ENCODE data around the gene MEGF11.
A peak's percentile ranks its signal among the peaks of the same experiment; 100 is the strongest.

Gene MEGF11

GRCh38 chr15:66145726-66146182 is 107.8 kb downstream of the MEGF11 start:
- Mint-ChIP-seq H3K27ac (no peak overlapping the region), H3K27me3 (ENCODE audit: low read depth) (peaks cover 53% of the 10 kb centered on the region), H3K36me3 (ENCODE audit: low read depth) (no peaks in the 10 kb centered on the region), H3K4me1 (peaks cover 16% of the 10 kb centered on the region), H3K4me3 (no peak overlapping the region), H3K9me3 (no peaks in the 10 kb centered on the region)
- no peak for TF ChIP-seq CTCF (IDR thresholded peaks at IDR 0.05; ENCODE audit: unreplicated experiment in 3 of 3)

GRCh38 chr15:66144978-66145725 is 108.4 kb downstream of the MEGF11 start:
- H3K36me3 Mint-ChIP-seq (ENCODE audit: low read depth) = no peaks in the 10 kb centered on the region
- H3K4me1 Mint-ChIP-seq = peaks cover 21% of the 10 kb centered on the region
- H3K9me3 Mint-ChIP-seq = no peaks in the 10 kb centered on the region
- H3K27ac Mint-ChIP-seq = no peak overlapping the region
- H3K4me3 Mint-ChIP-seq = no peak overlapping the region
- H3K27me3 Mint-ChIP-seq (ENCODE audit: low read depth) = peaks cover 47% of the 10 kb centered on the region
- TF ChIP-seq CTCF (IDR thresholded peaks at IDR 0.05; ENCODE audit: unreplicated experiment in 3 of 3) = no peak

GRCh38 chr15:66142285-66142684 is 111.3 kb downstream of the MEGF11 start:
- TF ChIP-seq CTCF (IDR thresholded peaks at IDR 0.05; ENCODE audit: unreplicated experiment in 3 of 3) = no peak
- peak overlapping the region in 1 of 3 experiments; percentile 7 for H3K27ac Mint-ChIP-seq

GRCh38 chr15:66139591-66140207 is 113.9 kb downstream of the MEGF11 start:
- H3K27me3 Mint-ChIP-seq (ENCODE audit: low read depth) = peaks cover 34% of the 10 kb centered on the region
- TF ChIP-seq CTCF (IDR thresholded peaks at IDR 0.05; ENCODE audit: unreplicated experiment in 3 of 3) = no peak
- H3K4me3 Mint-ChIP-seq = no peak overlapping the region
- peaks cover 41% of the 10 kb centered on the region for H3K4me1 Mint-ChIP-seq
- H3K9me3 Mint-ChIP-seq = no peaks in the 10 kb centered on the region
- peak overlapping the region in 1 of 3 experiments; percentile 3 for H3K27ac Mint-ChIP-seq
- no peaks in the 10 kb centered on the region for H3K36me3 Mint-ChIP-seq (ENCODE audit: low read depth)

More at GRCh38 chr15:66142285-66142684, 111.3 kb downstream of the MEGF11 start:
- Mint-ChIP-seq H3K4me3 (no peak overlapping the region), H3K27me3 (ENCODE audit: low read depth) (peaks cover 35% of the 10 kb centered on the region), H3K4me1 (peaks cover 45% of the 10 kb centered on the region), H3K36me3 (ENCODE audit: low read depth) (no peaks in the 10 kb centered on the region), H3K9me3 (no peaks in the 10 kb centered on the region)

GRCh38 chr15:66138892-66139590 is 114.5 kb downstream of the MEGF11 start:
- H3K27me3 Mint-ChIP-seq (ENCODE audit: low read depth) = peaks cover 31% of the 10 kb centered on the region
- peak overlapping the region in 1 of 3 experiments; percentile 3 for H3K27ac Mint-ChIP-seq
- H3K4me1 Mint-ChIP-seq = peaks cover 41% of the 10 kb centered on the region
- H3K4me3 Mint-ChIP-seq = no peak overlapping the region
- H3K36me3 Mint-ChIP-seq (ENCODE audit: low read depth) = no peaks in the 10 kb centered on the region
- H3K9me3 Mint-ChIP-seq = no peaks in the 10 kb centered on the region
- no peak for TF ChIP-seq CTCF (IDR thresholded peaks at IDR 0.05; ENCODE audit: unreplicated experiment in 3 of 3)
